ENCODE data around the gene SBSN. TPM values are rescaled to one million over a fixed set of nuclear protein-coding genes. Genes with fewer than 3 reads are reported as not detected.

The SBSN gene
- total RNA-seq, 1 donor from 2014 or later, result 0.18 TPM

- H3K4me3 ChIP-seq (ENCODE audit: insufficient read depth, low read depth, low read length), result no peak overlapping the region
- no peak overlapping the region for H3K4me2 ChIP-seq (ENCODE audit: low read length)
- H3K4me1 ChIP-seq (ENCODE audit: insufficient read depth, low read length), result peaks cover 15% of the 10 kb centered on the region
- Mint-ChIP-seq H3K9me3 (ENCODE audit: unreplicated experiment) (no peaks in the 10 kb centered on the region), H3K27me3 (ENCODE audit: low read depth, unreplicated experiment) (peaks cover 17% of the 10 kb centered on the region), H3K4me3 (ENCODE audit: unreplicated experiment) (peak overlapping the region; percentile 4), H3K36me3 (ENCODE audit: low read depth, unreplicated experiment) (peaks cover 17% of the 10 kb centered on the region), H3K4me1 (ENCODE audit: low read depth, unreplicated experiment) (peaks cover 6% of the 10 kb centered on the region), H3K27ac (ENCODE audit: unreplicated experiment) (no peak overlapping the region)
- peaks cover 21% of the 10 kb centered on the region for H4K20me1 ChIP-seq (ENCODE audit: insufficient read depth, low read length)
- no peaks in the 10 kb centered on the region for H3K9me3 ChIP-seq (ENCODE audit: insufficient read depth, low read depth, low read length)
- H3K9ac ChIP-seq (ENCODE audit: low read length), result no peak overlapping the region
- DNase-seq (ENCODE audit: low read depth) (no peak), FAIRE-seq (no peak)
- H3K36me3 ChIP-seq (ENCODE audit: insufficient read depth, low read length), result no peaks in the 10 kb centered on the region
- peaks cover 32% of the 10 kb centered on the region for H3K79me2 ChIP-seq (ENCODE audit: insufficient read depth, low read length)
- no peak overlapping the region for H2AFZ ChIP-seq (ENCODE audit: low read depth, low read length)
- no peak overlapping the region for H3K27ac ChIP-seq (ENCODE audit: low read depth, low read length)
- H3K27me3 ChIP-seq (ENCODE audit: insufficient read depth, low read length), result no peaks in the 10 kb centered on the region
- TF ChIP-seq EZH2 (IDR thresholded peaks at IDR 0.05; ENCODE audit: insufficient read depth, low read length) (no peak), CTCF (IDR thresholded peaks at IDR 0.05; ENCODE audit: insufficient read depth, low read depth, low read length) (peak; percentile 67)
Measured at GRCh38 chr19:35549174-35549788, 21.2 kb upstream of the SBSN start.

- TF ChIP-seq CTCF (IDR thresholded peaks at IDR 0.05; ENCODE audit: insufficient read depth, low read depth, low read length) (no peak), EZH2 (IDR thresholded peaks at IDR 0.05; ENCODE audit: insufficient read depth, low read length) (no peak)
- no peaks in the 10 kb centered on the region for H3K9me3 Mint-ChIP-seq (ENCODE audit: unreplicated experiment)
- no peak for FAIRE-seq
- no peak for DNase-seq (ENCODE audit: low read depth)
- H3K27me3 Mint-ChIP-seq (ENCODE audit: low read depth, unreplicated experiment), result no peaks in the 10 kb centered on the region
- Histone ChIP-seq H3K9ac (ENCODE audit: low read length) (peak overlapping the region; percentile 95), H3K4me2 (ENCODE audit: low read length) (peak overlapping the region; percentile 98), H3K27ac (ENCODE audit: low read depth, low read length) (no peak overlapping the region), H3K4me1 (ENCODE audit: insufficient read depth, low read length) (peaks cover 15% of the 10 kb centered on the region), H3K4me3 (ENCODE audit: insufficient read depth, low read depth, low read length) (peak overlapping the region; percentile 88), H4K20me1 (ENCODE audit: insufficient read depth, low read length) (peaks cover 21% of the 10 kb centered on the region), H3K36me3 (ENCODE audit: insufficient read depth, low read length) (no peaks in the 10 kb centered on the region), H3K27me3 (ENCODE audit: insufficient read depth, low read length) (no peaks in the 10 kb centered on the region), H2AFZ (ENCODE audit: low read depth, low read length) (no peak overlapping the region), H3K9me3 (ENCODE audit: insufficient read depth, low read depth, low read length) (no peaks in the 10 kb centered on the region), H3K79me2 (ENCODE audit: insufficient read depth, low read length) (peaks cover 39% of the 10 kb centered on the region)
- H3K4me1 Mint-ChIP-seq (ENCODE audit: low read depth, unreplicated experiment), result peaks cover 8% of the 10 kb centered on the region
- H3K27ac Mint-ChIP-seq (ENCODE audit: unreplicated experiment), result peak overlapping the region; percentile 79
- peak overlapping the region; percentile 90 for H3K4me3 Mint-ChIP-seq (ENCODE audit: unreplicated experiment)
- H3K36me3 Mint-ChIP-seq (ENCODE audit: low read depth, unreplicated experiment), result peaks cover 27% of the 10 kb centered on the region
Measured at GRCh38 chr19:35546532-35546931, 18.4 kb upstream of the SBSN start.

GRCh38 chr19:35545855-35546381, 17.8 kb upstream of the SBSN start:
- DNase-seq (ENCODE audit: low read depth) (no peak), FAIRE-seq (no peak)
- H3K36me3 ChIP-seq (ENCODE audit: insufficient read depth, low read length), result no peaks in the 10 kb centered on the region
- no peaks in the 10 kb centered on the region for H3K27me3 ChIP-seq (ENCODE audit: insufficient read depth, low read length)
- Mint-ChIP-seq H3K36me3 (ENCODE audit: low read depth, unreplicated experiment) (peaks cover 26% of the 10 kb centered on the region), H3K9me3 (ENCODE audit: unreplicated experiment) (no peaks in the 10 kb centered on the region), H3K4me3 (ENCODE audit: unreplicated experiment) (peak overlapping the region; percentile 90), H3K27me3 (ENCODE audit: low read depth, unreplicated experiment) (no peaks in the 10 kb centered on the region), H3K27ac (ENCODE audit: unreplicated experiment) (peak overlapping the region; percentile 79), H3K4me1 (ENCODE audit: low read depth, unreplicated experiment) (peaks cover 8% of the 10 kb centered on the region)
- H3K4me1 ChIP-seq (ENCODE audit: insufficient read depth, low read length), result peaks cover 15% of the 10 kb centered on the region
- H4K20me1 ChIP-seq (ENCODE audit: insufficient read depth, low read length), result peaks cover 21% of the 10 kb centered on the region
- peak overlapping the region; percentile 98 for H3K4me2 ChIP-seq (ENCODE audit: low read length)
- peaks cover 39% of the 10 kb centered on the region for H3K79me2 ChIP-seq (ENCODE audit: insufficient read depth, low read length)
- peak overlapping the region; percentile 88 for H3K4me3 ChIP-seq (ENCODE audit: insufficient read depth, low read depth, low read length)
- peak overlapping the region; percentile 90 for H2AFZ ChIP-seq (ENCODE audit: low read depth, low read length)
- H3K27ac ChIP-seq (ENCODE audit: low read depth, low read length), result peak overlapping the region; percentile 88
- H3K9me3 ChIP-seq (ENCODE audit: insufficient read depth, low read depth, low read length), result no peaks in the 10 kb centered on the region
- peak overlapping the region; percentile 95 for H3K9ac ChIP-seq (ENCODE audit: low read length)
- TF ChIP-seq CTCF (IDR thresholded peaks at IDR 0.05; ENCODE audit: insufficient read depth, low read depth, low read length) (no peak), EZH2 (IDR thresholded peaks at IDR 0.05; ENCODE audit: insufficient read depth, low read length) (no peak)
